ENCODE data around the gene GNPTG.

Gene GNPTG

DNA sequence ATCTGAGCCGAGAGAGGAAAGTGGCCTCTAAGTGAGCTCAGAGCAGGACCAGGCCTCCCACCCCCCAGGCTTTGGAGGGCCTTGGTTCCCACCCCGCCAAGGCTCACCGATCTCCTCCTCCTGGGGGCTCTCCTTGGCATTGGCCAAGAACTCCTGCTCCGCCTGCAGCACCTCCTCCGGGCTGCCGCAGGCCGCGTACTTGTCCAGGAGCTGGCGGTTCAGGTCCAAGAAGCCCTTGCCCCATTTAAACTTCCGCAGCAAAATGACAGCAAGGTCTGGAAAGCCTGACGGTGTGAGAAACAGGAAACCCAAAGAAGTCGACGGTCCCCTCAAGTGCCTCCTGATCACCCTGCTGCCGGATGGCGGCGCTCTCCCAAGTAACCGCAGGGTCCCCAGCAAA, 1.8 kb upstream of the GNPTG start:
- peaks cover 32% of the 10 kb centered on the region for H3K4me1 ChIP-seq (ENCODE audit: control insufficient read depth, insufficient read depth, low read length)
- H3K4me3 ChIP-seq (ENCODE audit: low read length in 2 of 2): no peak overlapping the region
- no peak overlapping the region for H3K9ac ChIP-seq (ENCODE audit: low read length in 2 of 2)
- no peaks in the 10 kb centered on the region for H3K9me3 ChIP-seq (ENCODE audit: control insufficient read depth in 2 of 2, low read length in 2 of 2)
- H3K27me3 ChIP-seq (ENCODE audit: control insufficient read depth in 1 of 2, insufficient read depth in 2 of 2, low read length in 2 of 2): no peaks in the 10 kb centered on the region
- no peak overlapping the region for H3K27ac ChIP-seq (ENCODE audit: low read length)
- peaks cover 3 to 10% of the 10 kb centered on the region in 2 donors for H3K36me3 ChIP-seq (ENCODE audit: control insufficient read depth in 2 of 2, insufficient read depth in 2 of 2, low read length in 2 of 2)

DNA sequence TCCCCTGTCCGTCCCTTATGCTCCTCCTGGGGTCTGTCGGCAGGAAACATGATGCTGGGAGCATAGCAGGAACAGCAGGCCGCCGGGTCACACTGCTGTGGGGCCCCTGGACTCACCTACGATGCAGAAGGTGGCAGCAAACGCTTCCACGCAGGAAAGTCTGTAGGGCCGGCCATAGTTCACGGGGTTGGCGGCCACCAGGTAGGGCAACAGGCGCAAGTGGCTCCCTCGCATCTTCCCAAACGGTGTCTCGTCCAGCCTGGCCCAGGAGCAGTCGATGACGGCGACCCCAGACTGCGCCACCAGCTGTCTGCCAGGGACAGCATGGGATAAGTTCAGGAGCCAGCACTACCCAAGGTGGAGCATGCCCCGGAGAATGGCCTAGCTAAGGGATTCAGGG, 1.0 kb upstream of the GNPTG start:
- Histone ChIP-seq H3K4me1 (ENCODE audit: control insufficient read depth, insufficient read depth, low read length) (peaks cover 32% of the 10 kb centered on the region), H3K9ac (ENCODE audit: low read length in 2 of 2) (peak overlapping the region; percentile 68 to 71), H3K36me3 (ENCODE audit: control insufficient read depth in 2 of 2, insufficient read depth in 2 of 2, low read length in 2 of 2) (peaks cover 3 to 10% of the 10 kb centered on the region in 2 donors), H3K27ac (ENCODE audit: low read length) (no peak overlapping the region), H3K9me3 (ENCODE audit: control insufficient read depth in 2 of 2, low read length in 2 of 2) (no peaks in the 10 kb centered on the region), H3K27me3 (ENCODE audit: control insufficient read depth in 1 of 2, insufficient read depth in 2 of 2, low read length in 2 of 2) (no peaks in the 10 kb centered on the region), H3K4me3 (ENCODE audit: low read length in 2 of 2) (peak overlapping the region; percentile 91 to 94)

DNA sequence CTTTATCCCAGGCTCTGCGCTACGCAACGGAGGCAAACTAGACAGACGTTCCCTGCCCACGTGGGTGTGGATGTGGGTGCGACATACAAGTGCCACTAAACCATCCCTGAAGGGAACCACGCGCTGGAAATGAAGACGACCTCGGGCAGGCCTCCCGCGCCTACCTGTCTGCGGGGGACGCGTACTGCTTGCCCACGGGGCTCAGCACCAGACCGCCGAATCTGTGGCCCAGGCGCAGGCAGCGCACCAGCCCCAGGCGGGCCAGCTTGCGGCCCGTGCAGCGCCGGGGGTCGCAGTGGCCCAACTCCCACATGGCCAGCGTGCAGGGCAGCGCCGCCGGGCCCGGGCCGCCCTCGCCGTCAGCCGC, 533 bp upstream of the GNPTG start:
- Histone ChIP-seq H3K9ac (ENCODE audit: low read length in 2 of 2) (peak overlapping the region; percentile 68 to 71), H3K4me3 (ENCODE audit: low read length in 2 of 2) (peak overlapping the region; percentile 91 to 94), H3K27ac (ENCODE audit: low read length) (no peak overlapping the region), H3K36me3 (ENCODE audit: control insufficient read depth in 2 of 2, insufficient read depth in 2 of 2, low read length in 2 of 2) (peaks cover 3 to 10% of the 10 kb centered on the region in 2 donors), H3K27me3 (ENCODE audit: control insufficient read depth in 1 of 2, insufficient read depth in 2 of 2, low read length in 2 of 2) (no peaks in the 10 kb centered on the region), H3K4me1 (ENCODE audit: control insufficient read depth, insufficient read depth, low read length) (peaks cover 34% of the 10 kb centered on the region), H3K9me3 (ENCODE audit: control insufficient read depth in 2 of 2, low read length in 2 of 2) (no peaks in the 10 kb centered on the region)

DNA sequence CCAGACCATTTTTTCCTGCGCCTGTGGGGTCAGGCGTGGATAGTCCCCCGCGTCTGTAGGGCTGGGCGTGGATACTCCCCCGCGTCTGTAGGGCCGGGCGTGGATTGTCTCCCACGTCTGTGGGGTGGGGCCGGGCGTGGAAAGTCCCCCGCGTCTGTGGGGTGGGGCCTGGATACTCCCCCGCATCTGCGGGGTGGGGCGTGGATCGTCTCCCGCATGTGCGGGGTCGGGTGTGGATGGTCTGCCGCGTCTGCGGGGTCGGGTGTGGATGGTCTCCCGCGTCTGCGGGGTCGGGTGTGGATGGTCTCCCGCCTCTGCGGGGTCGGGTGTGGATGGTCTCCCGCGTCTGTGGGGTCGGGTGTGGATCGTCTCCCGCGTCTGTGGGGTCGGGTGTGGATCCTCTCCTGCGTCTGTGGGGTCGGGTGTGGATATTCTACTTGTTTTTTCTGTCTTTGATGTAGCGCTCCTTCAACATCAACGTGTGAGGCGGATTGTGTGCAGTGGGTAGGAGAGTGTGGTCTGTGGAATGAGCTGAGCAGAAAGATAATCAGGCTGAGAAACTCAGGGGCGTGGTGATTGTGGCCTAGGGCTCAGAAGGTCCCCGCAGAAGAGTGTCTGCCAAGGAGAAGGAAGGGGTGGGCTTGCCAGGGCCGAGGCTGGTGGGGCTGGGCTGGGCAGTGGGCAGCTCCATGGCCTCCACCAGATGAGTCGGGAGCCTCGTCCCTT, 3.2 kb downstream of the GNPTG start:
- Histone ChIP-seq H3K36me3 (ENCODE audit: control insufficient read depth in 2 of 2, insufficient read depth in 2 of 2, low read length in 2 of 2) (peaks cover 2 to 3% of the 10 kb centered on the region in 2 donors), H3K4me1 (ENCODE audit: control insufficient read depth, insufficient read depth, low read length) (peaks cover 34% of the 10 kb centered on the region), H3K4me3 (ENCODE audit: low read length in 2 of 2) (no peak overlapping the region), H3K27ac (ENCODE audit: low read length) (no peak overlapping the region), H3K9me3 (ENCODE audit: control insufficient read depth in 2 of 2, low read length in 2 of 2) (no peaks in the 10 kb centered on the region), H3K9ac (ENCODE audit: low read length in 2 of 2) (no peak overlapping the region), H3K27me3 (ENCODE audit: control insufficient read depth in 1 of 2, insufficient read depth in 2 of 2, low read length in 2 of 2) (no peaks in the 10 kb centered on the region)

DNA sequence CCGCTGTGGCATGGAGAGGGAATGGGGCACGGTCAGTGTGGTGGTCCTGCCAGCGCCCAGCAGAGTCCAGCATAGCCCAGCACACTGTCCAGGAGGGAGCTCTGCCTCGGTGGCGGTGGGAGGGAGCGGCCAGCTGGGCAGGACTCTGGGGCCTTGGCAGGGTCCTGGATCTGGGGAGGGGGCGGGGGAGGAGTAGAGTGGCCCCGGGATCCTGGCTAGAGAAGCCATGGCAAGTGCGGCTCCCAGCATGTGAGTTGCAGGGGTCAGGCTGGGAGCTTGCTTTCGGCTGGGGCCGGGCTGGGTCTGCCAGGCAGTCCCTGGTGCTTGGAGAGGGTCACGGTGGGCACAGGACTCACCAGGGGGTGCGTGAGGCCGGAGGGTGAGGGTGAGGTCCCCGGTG, 3.9 kb downstream of the GNPTG start:
- peaks cover 0 to 1% of the 10 kb centered on the region in 2 donors for H3K36me3 ChIP-seq (ENCODE audit: control insufficient read depth in 2 of 2, insufficient read depth in 2 of 2, low read length in 2 of 2)
- H3K9ac ChIP-seq (ENCODE audit: low read length in 2 of 2): no peak overlapping the region
- no peaks in the 10 kb centered on the region for H3K27me3 ChIP-seq (ENCODE audit: control insufficient read depth in 1 of 2, insufficient read depth in 2 of 2, low read length in 2 of 2)
- H3K27ac ChIP-seq (ENCODE audit: low read length): no peak overlapping the region
- H3K9me3 ChIP-seq (ENCODE audit: control insufficient read depth in 2 of 2, low read length in 2 of 2): no peaks in the 10 kb centered on the region
- H3K4me3 ChIP-seq (ENCODE audit: low read length in 2 of 2): no peak overlapping the region
- H3K4me1 ChIP-seq (ENCODE audit: control insufficient read depth, insufficient read depth, low read length): peaks cover 29% of the 10 kb centered on the region

DNA sequence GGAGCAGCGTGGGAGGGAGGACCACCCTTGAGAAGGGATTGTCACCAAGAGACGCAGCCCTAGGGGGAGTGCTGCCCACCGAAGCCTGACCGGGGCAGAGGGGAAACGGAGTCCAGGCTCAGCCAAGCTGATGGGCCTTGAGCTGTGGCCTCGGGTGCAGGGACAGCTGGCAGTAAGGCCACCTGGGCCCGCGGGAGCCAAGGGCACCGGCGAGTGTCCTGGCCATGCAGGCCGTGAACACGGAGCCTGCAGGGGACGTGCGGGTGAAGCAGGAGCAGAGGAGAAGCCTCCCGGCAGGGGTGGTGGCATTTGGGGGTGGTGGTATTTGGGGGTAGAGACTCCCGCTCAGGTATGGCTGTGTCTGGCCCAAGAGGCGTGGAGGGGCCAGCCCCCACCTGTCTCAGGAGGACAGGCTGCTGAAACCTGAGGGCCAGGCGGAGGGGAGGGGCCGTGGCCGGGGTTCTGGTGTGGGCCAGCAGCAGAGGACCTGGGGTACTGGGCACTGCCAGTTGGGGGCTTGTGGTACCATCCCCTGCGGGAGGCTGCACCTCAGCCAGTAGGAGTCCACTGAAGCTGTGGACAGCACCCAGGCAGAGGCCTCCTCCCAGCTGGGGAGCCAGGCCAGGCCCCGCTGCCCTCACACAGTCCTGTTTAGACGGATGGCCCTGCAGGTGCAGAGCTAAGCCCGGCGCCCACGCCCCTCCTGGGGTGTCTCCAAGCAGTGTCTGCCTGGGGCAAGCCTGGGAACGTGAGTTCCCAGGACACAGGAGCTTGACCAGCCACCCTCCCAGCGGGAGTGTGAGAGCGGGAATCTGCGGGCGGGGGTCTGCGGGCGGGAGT, 4.5 kb downstream of the GNPTG start:
- H3K9ac ChIP-seq (ENCODE audit: low read length in 2 of 2): no peak overlapping the region
- no peak overlapping the region for H3K27ac ChIP-seq (ENCODE audit: low read length)
- peaks cover 22% of the 10 kb centered on the region for H3K4me1 ChIP-seq (ENCODE audit: control insufficient read depth, insufficient read depth, low read length)
- no peaks in the 10 kb centered on the region for H3K27me3 ChIP-seq (ENCODE audit: control insufficient read depth in 1 of 2, insufficient read depth in 2 of 2, low read length in 2 of 2)
- peaks cover 0 to 4% of the 10 kb centered on the region in 2 donors for H3K36me3 ChIP-seq (ENCODE audit: control insufficient read depth in 2 of 2, insufficient read depth in 2 of 2, low read length in 2 of 2)
- H3K4me3 ChIP-seq (ENCODE audit: low read length in 2 of 2): no peak overlapping the region
- no peaks in the 10 kb centered on the region for H3K9me3 ChIP-seq (ENCODE audit: control insufficient read depth in 2 of 2, low read length in 2 of 2)

DNA sequence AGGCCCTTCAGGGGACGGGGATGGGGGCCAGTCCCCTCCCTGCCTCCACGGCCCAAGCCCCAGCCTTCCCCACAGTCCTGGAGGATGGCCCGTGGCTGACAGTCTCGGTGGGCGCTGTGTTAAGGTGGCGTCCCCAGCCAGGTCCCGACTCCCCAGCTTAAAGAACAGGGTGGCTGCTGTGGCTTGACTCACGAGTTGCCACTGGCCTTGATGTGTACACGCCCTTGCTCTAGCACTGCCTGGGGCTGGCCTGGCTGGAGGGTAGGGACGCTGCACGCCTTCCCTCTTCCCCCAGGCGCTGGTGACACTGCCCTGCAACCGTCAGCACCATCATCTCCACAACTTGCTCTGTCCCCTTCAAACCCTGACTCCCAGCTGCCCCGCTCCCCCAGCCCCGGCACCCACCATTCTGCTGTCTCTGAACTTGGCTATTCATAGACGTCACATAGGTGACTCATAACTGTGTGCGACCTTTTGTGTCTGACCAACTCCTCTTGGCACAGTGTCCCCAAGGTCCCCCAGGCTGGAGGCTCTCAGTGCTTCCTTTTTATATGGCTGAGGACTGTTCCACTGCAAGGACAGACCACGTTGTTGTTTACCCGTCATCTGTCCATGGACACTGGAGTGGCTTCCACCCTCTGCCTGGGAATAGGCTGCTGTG, 6.3 kb downstream of the GNPTG start:
- no peaks in the 10 kb centered on the region for H3K27me3 ChIP-seq (ENCODE audit: control insufficient read depth in 1 of 2, insufficient read depth in 2 of 2, low read length in 2 of 2)
- no peak overlapping the region for H3K4me3 ChIP-seq (ENCODE audit: low read length in 2 of 2)
- no peak overlapping the region for H3K9ac ChIP-seq (ENCODE audit: low read length in 2 of 2)
- H3K27ac ChIP-seq (ENCODE audit: low read length): no peak overlapping the region
- H3K36me3 ChIP-seq (ENCODE audit: control insufficient read depth in 2 of 2, insufficient read depth in 2 of 2, low read length in 2 of 2): peaks cover 10 to 14% of the 10 kb centered on the region in 2 donors
- H3K4me1 ChIP-seq (ENCODE audit: control insufficient read depth, insufficient read depth, low read length): peaks cover 12% of the 10 kb centered on the region
- no peaks in the 10 kb centered on the region for H3K9me3 ChIP-seq (ENCODE audit: control insufficient read depth in 2 of 2, low read length in 2 of 2)

DNA sequence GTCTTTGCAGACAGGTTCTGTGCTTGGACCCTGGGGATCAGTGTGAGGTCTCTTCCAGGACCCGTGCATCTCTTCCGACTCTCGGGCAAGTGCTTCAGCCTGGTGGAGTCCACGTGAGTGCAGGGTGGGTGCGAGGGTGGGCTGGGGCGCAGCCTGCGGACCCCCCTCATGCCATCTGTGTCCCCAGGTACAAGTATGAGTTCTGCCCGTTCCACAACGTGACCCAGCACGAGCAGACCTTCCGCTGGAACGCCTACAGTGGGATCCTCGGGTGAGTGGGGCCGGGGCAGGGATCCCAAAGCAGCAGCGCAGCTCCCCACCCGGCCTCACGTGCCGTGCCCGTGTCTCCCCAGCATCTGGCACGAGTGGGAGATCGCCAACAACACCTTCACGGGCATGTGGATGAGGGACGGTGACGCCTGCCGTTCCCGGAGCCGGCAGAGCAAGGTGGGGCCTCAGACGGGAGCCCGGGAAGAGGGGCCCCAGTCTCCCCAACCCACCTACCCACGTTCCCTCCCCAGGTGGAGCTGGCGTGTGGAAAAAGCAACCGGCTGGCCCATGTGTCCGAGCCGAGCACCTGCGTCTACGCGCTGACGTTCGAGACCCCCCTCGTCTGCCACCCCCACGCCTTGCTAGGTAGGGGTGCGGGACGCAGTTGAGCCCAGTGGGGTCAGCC, 10.1 kb downstream of the GNPTG start:
- Histone ChIP-seq H3K36me3 (ENCODE audit: control insufficient read depth in 2 of 2, insufficient read depth in 2 of 2, low read length in 2 of 2) (peaks cover 20 to 33% of the 10 kb centered on the region in 2 donors), H3K9me3 (ENCODE audit: control insufficient read depth in 2 of 2, low read length in 2 of 2) (no peaks in the 10 kb centered on the region), H3K27ac (ENCODE audit: low read length) (no peak overlapping the region), H3K4me1 (ENCODE audit: control insufficient read depth, insufficient read depth, low read length) (no peaks in the 10 kb centered on the region), H3K9ac (ENCODE audit: low read length in 2 of 2) (no peak overlapping the region), H3K4me3 (ENCODE audit: low read length in 2 of 2) (no peak overlapping the region), H3K27me3 (ENCODE audit: control insufficient read depth in 1 of 2, insufficient read depth in 2 of 2, low read length in 2 of 2) (no peaks in the 10 kb centered on the region)

DNA sequence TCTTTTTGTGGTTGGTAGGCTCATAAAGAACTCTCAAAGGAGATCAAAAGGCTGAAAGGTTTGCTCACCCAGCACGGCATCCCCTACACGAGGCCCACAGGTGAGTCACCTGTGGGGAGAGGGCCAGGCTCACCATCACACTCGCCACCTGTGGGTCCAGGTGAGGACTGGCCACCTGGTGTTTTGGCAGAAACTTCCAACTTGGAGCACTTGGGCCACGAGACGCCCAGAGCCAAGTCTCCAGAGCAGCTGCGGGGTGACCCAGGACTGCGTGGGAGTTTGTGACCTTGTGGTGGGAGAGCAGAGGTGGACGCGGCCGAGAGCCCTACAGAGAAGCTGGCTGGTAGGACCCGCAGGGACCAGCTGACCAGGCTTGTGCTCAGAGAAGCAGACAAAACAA, 11.1 kb downstream of the GNPTG start:
- H3K36me3 ChIP-seq (ENCODE audit: control insufficient read depth in 2 of 2, insufficient read depth in 2 of 2, low read length in 2 of 2): peaks cover 23 to 33% of the 10 kb centered on the region in 2 donors
- H3K9ac ChIP-seq (ENCODE audit: low read length in 2 of 2): no peak overlapping the region
- H3K9me3 ChIP-seq (ENCODE audit: control insufficient read depth in 2 of 2, low read length in 2 of 2): no peaks in the 10 kb centered on the region
- no peaks in the 10 kb centered on the region for H3K27me3 ChIP-seq (ENCODE audit: control insufficient read depth in 1 of 2, insufficient read depth in 2 of 2, low read length in 2 of 2)
- no peak overlapping the region for H3K4me3 ChIP-seq (ENCODE audit: low read length in 2 of 2)
- H3K4me1 ChIP-seq (ENCODE audit: control insufficient read depth, insufficient read depth, low read length): no peaks in the 10 kb centered on the region
- H3K27ac ChIP-seq (ENCODE audit: low read length): no peak overlapping the region

DNA sequence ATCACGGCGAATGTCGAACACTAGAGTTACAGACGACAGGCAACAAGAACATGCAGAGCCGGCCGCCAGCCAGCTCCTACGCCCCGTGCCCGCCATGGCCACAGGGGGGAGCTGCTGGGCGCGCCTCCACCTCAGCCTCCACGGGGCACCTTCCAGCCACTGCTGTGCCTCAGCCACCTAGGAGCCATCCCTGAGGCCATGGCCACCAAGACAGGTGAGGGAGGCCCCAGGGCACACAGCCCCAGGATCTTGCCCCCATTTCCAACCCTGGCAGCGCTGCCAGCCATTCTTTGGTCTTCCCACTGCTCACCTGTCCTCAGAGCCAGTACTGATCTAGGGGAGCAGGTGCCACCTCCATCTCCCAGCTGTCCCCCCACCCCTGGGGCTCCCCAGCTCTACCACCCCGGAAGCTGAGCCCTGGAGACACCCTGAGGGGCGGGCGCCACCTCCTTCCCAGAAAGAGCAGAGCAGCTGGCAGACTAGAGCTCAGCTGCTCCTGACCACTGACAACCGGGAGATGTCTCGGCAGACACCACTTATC, 11.8 kb downstream of the GNPTG start:
- Histone ChIP-seq H3K27ac (ENCODE audit: low read length) (no peak overlapping the region), H3K4me3 (ENCODE audit: low read length in 2 of 2) (no peak overlapping the region), H3K9ac (ENCODE audit: low read length in 2 of 2) (no peak overlapping the region), H3K9me3 (ENCODE audit: control insufficient read depth in 2 of 2, low read length in 2 of 2) (no peaks in the 10 kb centered on the region), H3K27me3 (ENCODE audit: control insufficient read depth in 1 of 2, insufficient read depth in 2 of 2, low read length in 2 of 2) (no peaks in the 10 kb centered on the region), H3K4me1 (ENCODE audit: control insufficient read depth, insufficient read depth, low read length) (no peaks in the 10 kb centered on the region), H3K36me3 (ENCODE audit: control insufficient read depth in 2 of 2, insufficient read depth in 2 of 2, low read length in 2 of 2) (peaks cover 23 to 33% of the 10 kb centered on the region in 2 donors)
